SIG-M5 treated with dmso at 0.1 percent for 504 hours (cell line): ENCODE data around the gene OLA1.
A peak's percentile ranks its signal among the peaks of the same experiment; 100 is the strongest.

ENCODE experiments used
- DNase-seq: peaks from one replicate; lab custom pipeline; 2025; ENCODE audit not compliant: unreplicated experiment; lab: John Stamatoyannopoulos, UW

OLA1 gene

GRCh38 chr2:174039551-174040416, 208.5 kb downstream of the OLA1 start:
- DNase-seq = peak; percentile 100

GRCh38 chr2:174038462-174038861, 209.9 kb downstream of the OLA1 start:
- peak; percentile 86 for DNase-seq

- DNase-seq = no peak
Measured at GRCh38 chr2:174036825-174037224, 211.5 kb downstream of the OLA1 start.

GRCh38 chr2:174035981-174036742, 212.2 kb downstream of the OLA1 start:
- DNase-seq = peak; percentile 82

GRCh38 chr2:174035117-174035635, 213.2 kb downstream of the OLA1 start:
- no peak for DNase-seq

- DNase-seq = no peak
Measured at GRCh38 chr2:174033163-174033550, 215.2 kb downstream of the OLA1 start.

GRCh38 chr2:174031226-174031625, 217.1 kb downstream of the OLA1 start:
- DNase-seq = no peak

GRCh38 chr2:174028935-174029334, 219.4 kb downstream of the OLA1 start:
- DNase-seq = no peak

- DNase-seq = no peak
Measured at GRCh38 chr2:174027956-174028355, 220.4 kb downstream of the OLA1 start.

- DNase-seq = no peak
Measured at GRCh38 chr2:174026122-174026845, 222.0 kb downstream of the OLA1 start.

GRCh38 chr2:174025271-174026121, 222.8 kb downstream of the OLA1 start:
- peak; percentile 50 for DNase-seq

- peak; percentile 42 for DNase-seq
Measured at GRCh38 chr2:174024524-174025270, 223.6 kb downstream of the OLA1 start.

GRCh38 chr2:174023591-174024523, 224.5 kb downstream of the OLA1 start:
- DNase-seq = peak; percentile 58
